ENCODE measurements around the gene AGXT.

AGXT gene

DNA sequence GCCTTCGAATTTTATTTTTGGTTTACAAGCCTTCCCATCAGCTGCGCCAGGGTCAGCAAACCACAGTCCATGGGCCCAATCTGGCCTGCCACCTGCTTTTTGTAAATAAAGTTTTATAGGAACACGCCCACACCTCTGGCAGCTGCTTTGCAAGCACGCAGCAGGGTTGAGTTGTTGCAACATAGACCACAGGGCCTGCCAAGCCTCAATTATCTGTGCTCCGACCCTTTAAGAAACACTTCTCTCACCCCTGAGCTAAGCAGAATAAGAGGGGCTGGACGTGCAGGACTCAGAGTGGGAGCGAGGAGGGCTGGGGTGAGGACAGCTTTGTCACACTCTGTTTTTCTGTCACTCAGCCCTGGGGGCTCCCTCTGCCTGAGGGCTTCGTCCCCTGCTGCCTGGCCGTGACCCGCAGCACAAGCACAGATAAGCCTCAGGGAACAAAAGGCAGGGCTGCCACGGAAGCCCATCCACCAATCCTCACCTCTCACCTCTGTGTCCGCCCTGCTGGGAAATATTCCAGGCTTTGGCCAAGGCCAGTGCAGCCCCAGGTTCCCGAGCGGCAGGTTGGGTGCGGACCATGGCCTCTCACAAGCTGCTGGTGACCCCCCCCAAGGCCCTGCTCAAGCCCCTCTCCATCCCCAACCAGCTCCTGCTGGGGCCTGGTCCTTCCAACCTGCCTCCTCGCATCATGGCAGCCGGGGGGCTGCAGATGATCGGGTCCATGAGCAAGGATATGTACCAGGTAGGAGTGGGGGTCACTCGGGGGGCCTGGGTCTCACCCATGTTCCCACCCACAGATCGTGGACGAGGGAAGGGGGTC is at the start of gene AGXT:
Gene AGXT, plus strand, starts transcription at position 539 of the 823 bp plus-strand sequence. Its CDS starts 42 bp downstream, at position 581.
- no peak for DNase-seq (ENCODE audit: low read depth)

DNA sequence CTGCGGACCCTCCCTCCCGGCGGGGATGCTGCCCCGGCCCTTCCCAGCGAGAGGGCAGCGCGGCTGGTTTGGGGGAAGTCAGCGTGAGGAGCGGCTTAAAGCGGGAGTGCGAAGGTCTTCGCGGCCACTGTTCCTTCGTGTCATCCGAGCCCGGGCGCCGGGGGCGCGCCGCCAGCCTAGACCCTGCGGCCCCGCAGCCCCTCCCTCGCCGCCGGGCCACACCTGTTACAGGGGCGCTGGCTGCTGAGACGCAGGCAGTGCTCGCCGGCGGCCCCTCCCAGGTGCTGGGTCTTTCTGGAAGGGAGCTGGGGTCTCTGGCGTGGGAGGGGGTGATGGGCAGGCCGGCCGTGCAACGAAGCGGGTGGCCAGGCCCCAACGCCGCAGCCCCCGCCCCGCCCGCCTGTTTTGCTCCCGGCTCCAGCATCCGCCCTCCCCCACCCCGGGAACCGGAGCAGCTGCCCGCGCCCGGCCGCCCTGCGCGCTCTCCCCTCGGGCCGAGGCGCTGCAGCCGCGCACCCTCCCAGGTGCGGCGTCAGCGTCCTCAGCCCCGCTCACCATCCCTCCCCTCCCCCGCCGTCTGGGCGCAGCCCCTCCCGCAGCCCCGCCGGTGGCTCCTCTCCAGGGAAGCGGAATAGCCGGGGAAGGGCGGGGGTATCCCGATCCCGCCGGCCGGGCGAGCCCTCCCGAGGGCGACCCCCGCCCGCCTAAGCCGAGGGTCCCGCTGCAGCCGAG is 49.3 kb upstream of the AGXT start:
- no peak for DNase-seq (ENCODE audit: low read depth)

DNA sequence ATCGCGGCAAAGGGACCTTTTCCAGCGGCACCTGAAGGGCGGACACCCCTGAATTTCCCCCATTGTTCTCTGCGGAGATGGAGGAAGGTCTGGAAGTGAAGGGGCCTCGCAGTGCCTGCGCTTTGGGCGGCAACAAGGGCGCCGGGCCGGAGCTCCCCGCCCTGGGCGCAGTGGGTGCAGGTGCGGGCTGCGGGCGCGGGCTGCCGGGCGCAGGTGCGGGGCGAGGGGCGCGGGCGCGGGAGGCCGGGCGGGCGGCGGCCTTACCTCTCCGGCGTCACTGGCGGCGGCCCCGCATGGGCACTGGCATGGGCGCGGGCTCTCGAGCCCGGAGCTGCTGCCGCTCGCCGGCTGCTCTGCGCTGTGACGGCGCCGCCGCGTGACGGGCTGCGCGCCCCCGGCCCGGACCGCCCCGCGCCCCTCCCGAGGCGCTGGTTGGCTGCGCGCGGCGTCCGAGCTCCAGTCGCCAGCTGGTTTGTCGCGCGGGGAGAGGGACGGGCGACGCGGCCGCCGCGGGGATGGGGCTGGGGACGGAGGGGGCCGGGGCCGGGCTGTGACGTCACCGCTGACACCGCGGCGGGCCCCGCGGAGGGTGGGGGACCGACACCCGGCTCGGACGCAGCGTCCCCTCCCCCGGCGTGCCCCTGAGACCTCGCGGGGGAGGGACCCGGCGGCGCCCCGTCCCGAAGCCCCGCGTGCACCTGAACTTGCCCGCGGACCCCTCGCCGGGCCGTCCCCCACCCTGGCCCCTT is 48.6 kb upstream of the AGXT start, which contains the start of gene KIF1A:
Gene KIF1A, minus strand, starts transcription at position 362 of the 749 bp plus-strand sequence. CDS start 22,467 bp downstream, outside the sequence.
- DNase-seq (ENCODE audit: low read depth): no peak

DNA sequence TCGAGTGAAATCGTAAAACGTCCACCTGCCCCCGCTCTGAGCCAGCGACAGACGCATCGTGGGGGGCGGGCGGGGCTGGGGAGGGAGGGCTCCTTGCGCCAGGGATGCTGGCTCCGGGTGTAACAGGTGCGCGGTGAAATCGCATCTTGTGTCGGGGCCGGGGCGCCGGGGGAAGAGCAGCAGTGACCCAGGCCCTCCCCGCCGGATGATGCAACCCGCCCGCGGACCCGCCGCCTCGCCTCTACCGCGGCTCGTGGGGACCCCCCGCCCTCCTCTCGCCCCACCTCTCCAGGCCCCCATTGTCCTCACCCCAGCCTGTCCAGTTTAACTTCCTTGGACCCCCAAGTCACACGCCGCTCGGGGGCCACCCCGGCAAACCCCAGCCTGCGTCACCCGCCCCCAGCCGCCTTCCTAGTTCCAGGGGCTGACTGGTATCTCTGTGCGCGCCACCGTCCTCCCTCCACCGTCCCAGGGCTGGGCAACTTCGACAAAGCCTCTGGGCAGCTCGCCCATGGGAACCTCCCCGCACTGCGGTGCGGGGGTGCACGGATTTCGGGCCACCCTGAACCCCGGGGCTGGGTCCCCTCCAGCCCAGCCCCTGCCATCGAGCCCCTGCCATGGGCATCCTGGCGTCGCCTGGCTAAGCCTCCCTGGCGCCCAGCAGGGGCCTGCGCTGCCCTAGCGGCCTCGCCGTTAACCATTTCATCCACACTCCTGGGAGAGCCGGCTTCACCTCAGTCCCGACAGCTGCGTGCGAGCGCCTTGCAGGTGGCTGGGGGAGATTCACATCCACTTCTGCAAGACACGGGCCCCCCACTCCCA is 47.8 kb upstream of the AGXT start:
- no peak for DNase-seq (ENCODE audit: low read depth)

DNA sequence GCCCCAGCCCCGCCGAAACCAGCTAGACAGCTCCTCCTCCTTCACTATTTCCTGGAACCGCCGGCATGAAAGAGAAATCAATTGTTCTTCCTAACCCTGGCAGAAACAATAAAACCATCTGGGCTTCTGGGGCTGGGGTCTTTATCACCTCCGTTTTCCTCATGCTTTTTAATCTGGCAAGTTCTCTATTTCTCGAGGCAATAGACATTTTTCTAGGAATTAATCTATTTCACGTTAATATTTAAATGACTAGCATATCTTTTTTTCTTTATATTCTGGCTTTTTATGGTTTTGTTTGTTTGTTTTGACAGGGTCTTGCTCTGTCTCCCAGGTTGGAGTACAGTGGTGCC is 47.2 kb upstream of the AGXT start:
- no peak for DNase-seq (ENCODE audit: low read depth)

DNA sequence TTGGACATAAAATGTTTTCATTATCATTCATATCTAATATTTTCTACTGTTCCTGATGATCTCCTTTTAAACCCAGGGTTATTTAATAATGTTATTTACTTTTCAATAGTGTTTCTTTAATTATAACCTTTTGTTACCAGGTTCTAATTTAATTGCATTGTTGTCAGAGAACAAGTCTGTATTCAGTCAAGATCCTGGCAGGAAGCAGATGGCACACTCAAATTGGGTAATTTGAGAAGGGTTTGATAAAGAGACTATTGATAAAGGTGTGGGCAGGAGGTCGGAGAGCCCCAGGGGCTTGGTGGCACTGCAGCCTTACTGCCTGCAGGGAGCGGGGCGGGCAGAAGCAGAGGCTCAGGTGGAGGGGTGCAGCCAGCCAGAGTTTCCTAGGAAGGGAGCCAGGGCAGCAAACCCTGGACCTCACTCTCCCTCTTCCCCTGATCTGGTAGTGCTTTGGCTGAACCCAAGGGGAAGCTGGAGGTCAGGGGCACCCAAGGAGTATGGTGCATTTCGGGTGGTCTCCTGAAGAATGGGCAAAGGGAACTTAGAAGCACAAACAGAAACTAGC is 46.3 kb upstream of the AGXT start:
- DNase-seq (ENCODE audit: low read depth): no peak

DNA sequence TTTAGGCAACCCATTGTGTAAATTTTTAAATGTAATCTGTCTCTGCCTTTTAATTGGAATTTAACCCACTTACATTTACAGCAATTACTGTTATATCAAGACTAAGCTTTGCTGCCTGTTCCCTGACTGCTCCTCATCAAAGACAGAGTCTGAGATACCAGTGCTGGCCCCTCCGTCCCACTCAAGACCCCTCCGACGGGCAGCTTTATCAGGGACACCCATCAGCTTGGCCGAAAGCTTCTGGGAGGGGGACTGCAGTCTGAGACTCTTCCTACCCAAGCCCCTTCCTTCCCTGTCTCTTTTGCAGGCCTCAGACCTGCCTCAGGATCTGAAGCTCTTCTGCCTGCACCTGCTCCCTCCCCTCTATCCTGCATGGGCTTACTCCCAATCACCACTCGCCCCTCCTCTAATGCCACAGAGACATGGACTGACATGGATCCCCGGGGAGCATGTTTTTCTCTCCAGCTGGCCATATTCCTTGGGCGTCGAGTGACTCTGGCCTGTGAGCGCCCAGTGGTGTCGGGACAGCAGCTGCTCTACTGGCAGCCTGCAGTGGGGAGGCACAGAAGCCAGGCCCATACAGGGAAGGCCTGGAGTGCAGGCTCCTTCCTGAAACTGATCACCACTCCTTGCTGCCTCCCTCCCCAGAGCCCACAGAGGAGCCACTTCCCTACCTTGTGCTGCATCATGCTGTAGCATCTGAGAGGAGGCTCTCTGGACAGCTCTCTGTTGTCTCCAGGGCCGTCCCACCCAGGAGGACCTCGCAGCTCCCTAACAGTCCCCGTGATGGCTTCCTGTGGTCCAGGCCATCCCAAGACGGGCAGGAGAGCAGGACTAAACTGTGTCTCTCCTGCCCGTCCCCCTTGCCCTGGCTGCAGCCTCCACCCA is 44.9 kb upstream of the AGXT start:
- no peak for DNase-seq (ENCODE audit: low read depth)

DNA sequence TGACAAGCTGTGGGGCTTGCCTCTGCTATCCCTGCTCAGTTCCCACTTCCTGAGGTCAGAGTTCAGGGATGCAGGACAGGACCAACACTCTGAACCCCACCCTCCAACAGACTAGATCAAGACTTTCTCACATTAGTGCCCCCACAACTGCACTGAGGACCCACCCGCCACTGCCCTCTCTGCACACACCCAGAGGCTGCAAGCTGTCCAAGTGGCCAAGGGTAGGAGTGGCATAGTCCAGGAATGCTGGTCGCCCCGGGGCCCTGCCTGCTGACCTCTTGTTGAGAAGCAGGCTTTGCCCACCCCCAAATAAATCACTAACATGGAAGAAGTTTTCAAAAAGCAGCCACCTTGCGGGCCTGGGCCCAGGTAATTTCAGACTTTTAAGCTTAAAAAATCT is 43.1 kb upstream of the AGXT start:
- no peak for DNase-seq (ENCODE audit: low read depth)

DNA sequence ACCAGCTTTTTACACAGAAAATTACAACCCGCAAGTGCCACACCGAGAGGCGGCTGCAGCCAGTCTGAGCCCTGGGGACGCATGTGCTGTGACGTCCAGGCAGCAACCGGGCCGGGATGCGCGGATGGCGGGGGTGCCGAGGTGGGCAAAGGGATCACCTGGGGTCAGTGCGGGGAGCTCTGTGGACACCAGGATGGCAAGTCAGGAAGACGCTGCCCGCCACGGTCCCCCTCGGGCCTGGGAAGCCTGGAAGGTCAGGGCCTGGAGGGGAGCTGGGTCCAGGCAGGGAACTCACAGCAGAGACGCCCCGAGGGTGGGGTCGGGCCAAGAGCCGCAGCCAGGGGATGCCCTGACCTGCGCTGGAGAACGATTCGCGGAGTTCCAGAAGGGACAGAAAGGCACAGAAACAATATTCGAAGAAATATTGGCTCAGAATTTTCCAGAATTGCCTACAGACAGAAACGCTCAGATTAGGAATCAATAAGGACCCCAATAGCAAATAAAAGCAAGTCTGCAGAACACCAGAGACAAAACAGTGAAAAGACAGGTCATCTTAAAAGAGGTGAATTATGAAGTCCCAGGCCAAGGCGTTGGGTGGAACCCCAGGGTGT is 36.9 kb upstream of the AGXT start:
- DNase-seq (ENCODE audit: low read depth): no peak

DNA sequence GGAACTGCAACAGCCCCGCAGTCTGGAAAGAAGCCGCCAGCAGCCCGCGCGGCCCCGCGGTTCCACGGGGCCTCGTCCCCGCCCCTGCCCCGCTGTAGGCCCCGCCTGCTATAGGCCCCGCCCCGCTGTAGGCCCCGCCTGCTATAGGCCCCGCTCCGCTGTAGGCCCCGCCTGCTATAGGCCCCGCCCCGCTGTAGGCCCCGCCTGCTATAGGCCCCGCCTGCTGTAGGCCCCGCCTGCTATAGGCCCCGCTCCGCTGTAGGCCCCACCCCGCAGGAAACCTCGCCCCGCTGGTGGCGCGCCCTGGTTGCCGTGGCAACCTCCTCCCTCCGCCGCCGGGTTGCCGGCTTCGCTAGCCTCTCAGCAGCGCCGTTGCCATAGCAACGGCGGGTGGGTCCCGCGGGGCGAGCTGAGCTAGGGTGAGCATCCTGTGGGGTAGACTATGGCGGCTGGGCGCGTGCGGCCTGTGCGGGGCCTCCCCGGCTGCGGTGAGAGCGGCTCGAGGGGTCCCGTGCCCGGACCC is 36.4 kb upstream of the AGXT start:
- DNase-seq (ENCODE audit: low read depth): peak; percentile 97

DNA sequence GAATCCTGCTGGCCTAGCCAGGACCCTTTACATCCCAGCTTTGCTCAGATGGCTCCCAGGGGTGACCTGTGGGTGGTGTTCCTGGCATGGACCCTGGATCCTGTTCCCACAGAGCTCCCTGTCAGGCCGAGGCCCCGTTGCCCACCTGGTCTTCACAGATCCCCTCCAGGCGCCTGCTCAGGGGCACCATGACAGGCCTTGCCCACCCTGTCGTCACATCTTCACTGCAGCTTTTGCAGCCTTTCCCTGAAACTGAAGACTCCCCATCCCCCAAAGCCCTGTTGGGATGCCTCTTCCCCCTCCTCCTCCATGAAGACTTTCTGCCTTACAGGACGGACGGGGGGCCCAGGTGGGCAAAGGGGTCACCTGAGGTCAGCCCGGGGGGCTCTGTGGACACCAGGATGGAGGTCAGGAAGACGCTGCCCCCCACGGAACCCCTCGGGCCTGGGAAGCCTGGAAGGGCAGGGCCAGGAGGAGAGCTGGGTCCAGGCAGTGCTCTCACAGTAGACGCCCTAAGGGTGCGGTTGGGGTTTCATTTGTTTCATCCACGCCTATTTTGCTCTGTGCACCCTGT is 35.6 kb upstream of the AGXT start:
- no peak for DNase-seq (ENCODE audit: low read depth)

DNA sequence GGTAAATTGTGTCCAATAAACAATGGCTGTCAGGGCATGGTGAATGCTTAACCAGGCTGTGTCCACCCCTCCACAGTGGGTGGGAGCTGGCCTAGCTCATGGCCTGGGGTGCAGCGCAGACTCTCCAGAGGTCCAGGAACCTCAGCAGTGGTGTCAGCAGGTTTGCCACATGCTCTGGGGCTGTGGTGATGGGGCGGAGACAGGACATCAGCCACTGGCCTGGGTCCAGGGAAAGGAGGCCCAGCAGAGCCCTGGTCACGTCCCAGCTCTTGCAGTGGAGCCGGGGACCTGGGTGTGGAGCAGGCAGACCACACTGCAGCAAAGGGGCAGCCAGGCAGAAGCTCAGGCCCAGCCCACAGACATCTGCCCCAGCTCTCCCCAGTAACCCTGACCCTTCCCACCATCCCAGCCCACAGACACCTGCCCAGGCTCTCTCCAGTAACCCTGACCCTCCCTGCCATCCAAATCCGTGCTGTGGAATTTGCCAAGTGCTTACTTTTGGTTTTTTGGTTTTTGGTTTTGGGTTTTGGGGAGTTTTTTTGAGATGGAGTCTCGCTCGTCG is 34.8 kb upstream of the AGXT start:
- no peak for DNase-seq (ENCODE audit: low read depth)

DNA sequence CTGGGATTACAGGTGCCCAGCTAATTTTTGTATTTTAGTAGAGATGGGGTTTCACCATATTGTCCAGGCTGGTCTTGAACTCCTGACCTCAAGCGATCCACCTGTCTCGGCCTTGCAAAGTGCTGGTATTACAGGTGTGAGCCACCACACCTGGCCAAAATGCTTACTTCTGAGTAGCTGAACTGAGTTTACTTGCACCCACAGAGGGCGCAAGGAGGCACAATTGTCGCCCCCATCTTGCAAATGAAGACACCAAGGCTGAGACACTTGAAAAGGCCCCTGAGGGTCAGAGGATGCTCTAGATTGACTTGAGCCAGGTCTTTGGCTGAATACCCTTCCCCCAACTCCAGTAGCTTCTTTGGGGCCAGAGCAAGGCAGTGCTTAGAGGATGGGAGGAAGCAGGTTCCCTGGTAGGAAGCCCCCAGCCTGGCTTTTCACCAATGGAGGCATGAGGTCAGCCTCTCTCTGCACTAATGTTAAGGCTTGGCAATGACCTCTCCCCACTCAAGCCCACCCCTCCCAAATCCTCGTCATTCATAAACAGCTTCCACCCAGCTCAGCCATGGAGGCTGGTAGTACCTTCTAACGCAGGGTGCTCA is 34.1 kb upstream of the AGXT start:
- DNase-seq (ENCODE audit: low read depth): no peak

DNA sequence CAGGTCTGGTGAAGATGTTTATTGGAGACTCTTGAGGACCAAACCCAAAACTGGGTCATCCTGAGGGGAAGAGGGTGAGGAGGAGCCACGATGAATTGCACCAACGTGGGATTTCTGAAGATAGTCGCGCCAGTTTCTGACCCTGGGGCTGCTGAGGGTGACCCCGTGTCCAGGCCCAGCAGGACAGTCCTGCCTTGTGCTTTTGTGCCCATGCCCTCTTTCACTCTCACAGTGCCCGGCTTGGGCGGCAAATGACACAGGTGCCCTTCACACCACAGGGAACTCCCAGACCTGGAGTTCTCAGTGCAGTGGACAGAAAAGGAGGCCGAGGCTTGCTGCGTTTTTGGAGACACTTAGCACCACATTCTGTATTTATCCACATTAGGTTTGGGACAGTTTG is 33.1 kb upstream of the AGXT start:
- no peak for DNase-seq (ENCODE audit: low read depth)

DNA sequence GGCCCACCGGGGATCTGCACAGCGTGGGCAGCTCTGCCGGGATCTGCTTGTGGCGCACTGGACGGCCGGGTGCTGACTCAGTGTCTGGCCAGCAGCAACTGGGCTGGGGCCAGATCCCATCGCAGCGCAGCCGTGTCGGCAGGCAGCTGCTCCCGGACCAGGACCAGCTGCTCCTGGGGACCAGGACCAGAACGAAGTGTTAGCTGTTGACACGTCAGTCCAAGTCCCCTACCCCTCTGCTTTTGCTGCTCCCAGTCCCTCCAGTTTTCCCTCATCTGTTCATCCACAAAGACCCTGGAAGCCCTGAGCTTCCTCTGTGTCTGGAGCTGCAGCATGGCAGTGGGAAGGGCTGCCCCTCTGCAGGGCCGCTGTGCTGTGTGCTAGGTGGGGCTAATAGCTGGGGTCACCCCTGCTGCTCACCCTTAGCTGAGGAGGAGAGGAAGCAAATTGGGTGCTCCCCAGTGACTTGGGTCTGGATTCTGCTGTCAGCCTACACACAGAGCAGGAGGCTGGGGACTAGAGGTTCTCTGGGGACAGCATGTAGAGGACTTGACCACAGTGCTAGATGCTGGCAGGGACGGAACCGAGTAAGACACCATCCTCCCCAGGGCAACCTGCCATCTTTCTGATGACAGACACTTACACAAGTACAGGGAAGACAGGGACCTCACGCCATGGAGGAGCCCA is 31.7 kb upstream of the AGXT start:
- no peak for DNase-seq (ENCODE audit: low read depth)

DNA sequence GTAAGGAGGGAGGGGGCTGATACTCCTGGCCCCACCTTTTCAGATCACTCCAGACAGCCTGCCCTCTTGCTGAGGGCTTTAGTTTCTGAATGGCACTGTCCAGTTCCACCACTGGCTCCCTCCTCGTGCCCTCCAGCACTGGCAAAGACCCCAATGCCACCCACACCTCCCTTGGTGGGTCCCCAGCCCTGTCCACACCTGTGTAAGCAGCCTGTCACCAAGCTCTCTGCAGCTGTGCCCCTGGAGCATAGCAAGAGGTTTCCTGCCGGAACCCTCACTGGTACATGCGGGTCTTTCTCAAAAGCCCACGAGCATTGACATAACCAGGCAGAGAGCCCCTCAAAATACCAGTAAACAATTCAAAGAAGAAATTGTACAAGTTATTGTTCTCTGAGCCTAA is 31.0 kb upstream of the AGXT start:
- DNase-seq (ENCODE audit: low read depth): no peak

DNA sequence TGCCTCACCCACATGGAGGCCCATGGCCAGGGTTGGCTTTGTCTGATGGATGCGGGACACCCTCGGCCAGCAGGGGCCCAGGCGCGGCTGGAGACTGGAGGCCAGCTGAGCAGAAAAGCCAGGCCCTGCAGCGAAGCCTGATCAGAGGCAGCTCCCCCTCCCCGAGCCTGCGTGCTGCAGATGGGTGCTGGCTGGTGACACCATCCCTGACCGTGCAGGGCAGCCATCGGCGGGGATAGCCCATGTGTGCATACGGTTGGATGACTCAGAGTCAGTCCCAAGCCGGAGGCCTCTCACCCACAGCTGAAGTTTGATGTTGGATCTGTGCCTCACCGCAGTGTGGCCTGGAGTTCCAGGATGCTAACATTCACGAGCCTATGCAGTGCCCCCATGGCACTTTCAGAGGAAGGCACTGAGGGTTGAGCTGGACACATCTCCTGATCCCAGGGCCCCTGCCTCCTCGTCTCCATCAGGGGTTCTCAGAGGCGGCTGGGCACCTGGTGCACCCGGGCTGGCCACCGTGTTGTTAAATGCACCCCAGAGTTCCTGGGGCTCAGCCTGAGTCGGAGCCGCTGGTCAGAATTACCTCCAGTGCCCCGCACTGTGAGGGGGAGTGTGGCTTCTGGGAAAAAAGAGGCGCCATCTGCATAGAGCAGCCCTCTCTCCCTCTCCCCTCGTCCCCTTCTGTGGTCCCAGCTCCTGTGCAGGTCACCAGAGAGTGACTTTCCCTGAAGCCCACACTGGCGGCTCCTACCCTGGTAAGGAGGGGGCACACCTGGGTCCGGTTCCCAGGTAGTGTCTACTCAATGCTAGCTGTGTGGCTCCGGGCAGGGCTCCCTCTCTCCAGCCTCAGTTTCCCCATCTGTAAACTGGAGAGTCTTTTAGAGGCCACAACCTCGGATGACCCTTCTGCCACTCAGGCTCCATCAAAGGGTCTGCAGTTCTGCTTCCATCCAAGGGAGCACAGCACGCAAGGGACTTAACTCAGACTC is 29.2 kb upstream of the AGXT start:
- no peak for DNase-seq (ENCODE audit: low read depth)
